OCI-LY3 (cell line): ENCODE measurements around the gene IGSF22.

Experiments
- EZH2phosphoT487 ChIP-seq: fragments of 200-600 bp; shearing (Covaris generic); IDR thresholded peaks from 2 replicates; pipeline ENCODE4 v1.6.1; 2018; ENCODE audit warnings: antibody characterized with exemption, mixed run types, low read depth
- TF ChIP-seq, protein P1 (sequence below): fragments of 200-600, 300-600 bp; sonication (generic); IDR thresholded peaks from 2 replicates; pipeline ENCODE4 v1.5.1; 2014; ENCODE audit warnings: antibody characterized with exemption, low read length, low read depth

DNA sequence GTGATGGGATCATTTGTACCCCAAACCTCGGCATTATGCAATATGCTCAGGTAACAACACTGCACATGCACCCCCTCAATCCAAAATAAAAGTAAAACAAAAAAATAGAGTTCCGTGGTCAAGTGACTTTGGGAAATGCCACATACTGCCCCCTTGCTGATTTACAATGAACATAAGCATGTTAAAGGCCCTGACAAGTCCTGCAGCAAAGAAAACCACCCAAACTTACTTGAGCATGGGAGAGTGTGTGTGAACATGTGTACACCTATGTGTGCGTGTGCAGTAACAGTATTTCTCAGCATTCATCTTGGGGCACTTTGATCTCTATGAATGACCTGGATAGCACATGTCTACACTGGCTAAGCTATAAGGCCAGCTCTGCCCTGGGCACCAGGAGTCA is 15.8 kb upstream of the IGSF22 start:
- TF ChIP-seq, protein P1, sequence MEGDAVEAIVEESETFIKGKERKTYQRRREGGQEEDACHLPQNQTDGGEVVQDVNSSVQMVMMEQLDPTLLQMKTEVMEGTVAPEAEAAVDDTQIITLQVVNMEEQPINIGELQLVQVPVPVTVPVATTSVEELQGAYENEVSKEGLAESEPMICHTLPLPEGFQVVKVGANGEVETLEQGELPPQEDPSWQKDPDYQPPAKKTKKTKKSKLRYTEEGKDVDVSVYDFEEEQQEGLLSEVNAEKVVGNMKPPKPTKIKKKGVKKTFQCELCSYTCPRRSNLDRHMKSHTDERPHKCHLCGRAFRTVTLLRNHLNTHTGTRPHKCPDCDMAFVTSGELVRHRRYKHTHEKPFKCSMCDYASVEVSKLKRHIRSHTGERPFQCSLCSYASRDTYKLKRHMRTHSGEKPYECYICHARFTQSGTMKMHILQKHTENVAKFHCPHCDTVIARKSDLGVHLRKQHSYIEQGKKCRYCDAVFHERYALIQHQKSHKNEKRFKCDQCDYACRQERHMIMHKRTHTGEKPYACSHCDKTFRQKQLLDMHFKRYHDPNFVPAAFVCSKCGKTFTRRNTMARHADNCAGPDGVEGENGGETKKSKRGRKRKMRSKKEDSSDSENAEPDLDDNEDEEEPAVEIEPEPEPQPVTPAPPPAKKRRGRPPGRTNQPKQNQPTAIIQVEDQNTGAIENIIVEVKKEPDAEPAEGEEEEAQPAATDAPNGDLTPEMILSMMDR: peak; percentile 40; the same call in 1 of the 2 replicates
- no peak for TF ChIP-seq EZH2phosphoT487
